ENCODE results near the gene SPINK13.

- TF ChIP-seq, protein P1, sequence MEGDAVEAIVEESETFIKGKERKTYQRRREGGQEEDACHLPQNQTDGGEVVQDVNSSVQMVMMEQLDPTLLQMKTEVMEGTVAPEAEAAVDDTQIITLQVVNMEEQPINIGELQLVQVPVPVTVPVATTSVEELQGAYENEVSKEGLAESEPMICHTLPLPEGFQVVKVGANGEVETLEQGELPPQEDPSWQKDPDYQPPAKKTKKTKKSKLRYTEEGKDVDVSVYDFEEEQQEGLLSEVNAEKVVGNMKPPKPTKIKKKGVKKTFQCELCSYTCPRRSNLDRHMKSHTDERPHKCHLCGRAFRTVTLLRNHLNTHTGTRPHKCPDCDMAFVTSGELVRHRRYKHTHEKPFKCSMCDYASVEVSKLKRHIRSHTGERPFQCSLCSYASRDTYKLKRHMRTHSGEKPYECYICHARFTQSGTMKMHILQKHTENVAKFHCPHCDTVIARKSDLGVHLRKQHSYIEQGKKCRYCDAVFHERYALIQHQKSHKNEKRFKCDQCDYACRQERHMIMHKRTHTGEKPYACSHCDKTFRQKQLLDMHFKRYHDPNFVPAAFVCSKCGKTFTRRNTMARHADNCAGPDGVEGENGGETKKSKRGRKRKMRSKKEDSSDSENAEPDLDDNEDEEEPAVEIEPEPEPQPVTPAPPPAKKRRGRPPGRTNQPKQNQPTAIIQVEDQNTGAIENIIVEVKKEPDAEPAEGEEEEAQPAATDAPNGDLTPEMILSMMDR (CRISPR knock-in tag; IDR thresholded peaks at IDR 0.05) = no peak
- TF ChIP-seq KDM6A (CRISPR knock-in tag; IDR thresholded peaks at IDR 0.05; ENCODE audit: low read depth) (no peak), ZBTB39 (CRISPR knock-in tag; IDR thresholded peaks at IDR 0.05) (no peak), PCBP1 (IDR thresholded peaks at IDR 0.05; ENCODE audit: borderline replicate concordance, low read depth, low read length) (no peak), MAFG (CRISPR knock-in tag; IDR thresholded peaks at IDR 0.05) (no peak), DNMT3B (CRISPR knock-in tag; conservative IDR thresholded peaks at IDR 0.05) (no peak), POGZ (CRISPR knock-in tag; IDR thresholded peaks at IDR 0.05) (no peak), PRDM10 (CRISPR knock-in tag; IDR thresholded peaks at IDR 0.05; ENCODE audit: low read depth) (no peak), TCF7L2 (IDR thresholded peaks at IDR 0.05; ENCODE audit: low read depth, low read length) (no peak), ATF6 (CRISPR knock-in tag; conservative IDR thresholded peaks at IDR 0.05) (no peak), GLMP (CRISPR knock-in tag; IDR thresholded peaks at IDR 0.05; ENCODE audit: borderline replicate concordance) (no peak)
- TF ChIP-seq, protein P2, sequence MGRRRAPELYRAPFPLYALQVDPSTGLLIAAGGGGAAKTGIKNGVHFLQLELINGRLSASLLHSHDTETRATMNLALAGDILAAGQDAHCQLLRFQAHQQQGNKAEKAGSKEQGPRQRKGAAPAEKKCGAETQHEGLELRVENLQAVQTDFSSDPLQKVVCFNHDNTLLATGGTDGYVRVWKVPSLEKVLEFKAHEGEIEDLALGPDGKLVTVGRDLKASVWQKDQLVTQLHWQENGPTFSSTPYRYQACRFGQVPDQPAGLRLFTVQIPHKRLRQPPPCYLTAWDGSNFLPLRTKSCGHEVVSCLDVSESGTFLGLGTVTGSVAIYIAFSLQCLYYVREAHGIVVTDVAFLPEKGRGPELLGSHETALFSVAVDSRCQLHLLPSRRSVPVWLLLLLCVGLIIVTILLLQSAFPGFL (CRISPR knock-in tag; IDR thresholded peaks at IDR 0.05) = no peak
Observed at GRCh38 chr5:148297731-148298130, 29.1 kb downstream of the SPINK13 start.

All from HepG2 (cell line).